Neural cell (in vitro differentiated cells): ENCODE results near the gene C11orf86. TPM values are rescaled to one million over a fixed set of nuclear protein-coding genes. Genes with fewer than 3 reads are reported as not detected.
"Not testable (repeated sequence)": the region's sequence is repeated elsewhere in the genome, so short reads cannot be mapped to it uniquely, and the experiment has no call there.

Experiments
- H2AFZ ChIP-seq: fragments of 200-600, 300-800 bp; sonication (generic), shearing (Covaris generic); 2 replicates; pipeline ENCODE4 v1.6.0; 2014; ENCODE audit warnings: low read depth, mild to moderate bottlenecking, antibody characterized with exemption, low read length, moderate library complexity
- H3F3A ChIP-seq: fragments of 200-600 bp; shearing (Covaris generic); 2 replicates; pipeline ENCODE4 v1.6.1; 2016; ENCODE audit warnings: mild to moderate bottlenecking, moderate library complexity, mixed read lengths, antibody characterized with exemption, low read length; ENCODE audit not compliant: insufficient read depth, poor library complexity, severe bottlenecking
- H3K27ac ChIP-seq: fragments of 200-600, 300-800 bp; sonication (generic), shearing (Covaris generic); 2 replicates; pipeline ENCODE4 v1.5.1; 2014; ENCODE audit warnings: mild to moderate bottlenecking, low read length, moderate library complexity
- H3K27me3 ChIP-seq: fragments of 300-800, 200-600 bp; sonication (generic), shearing (Covaris generic); 2 replicates; pipeline ENCODE4 v1.6.0; 2014; ENCODE audit warnings: mild to moderate bottlenecking, low read depth, low read length, moderate library complexity; ENCODE audit not compliant: insufficient read depth
- H3K36me3 ChIP-seq: fragments of 300-800, 200-600 bp; sonication (generic), shearing (Covaris generic); 2 replicates; pipeline ENCODE4 v1.5.1; 2014; ENCODE audit warnings: mild to moderate bottlenecking, antibody characterized with exemption, low read length, moderate library complexity; ENCODE audit not compliant: insufficient read depth
- H3K4me2 ChIP-seq: fragments of 300-800, 200-600 bp; sonication (generic), shearing (Covaris generic); 2 replicates; pipeline ENCODE4 v1.6.0; 2014; ENCODE audit warnings: mild to moderate bottlenecking, low read length
- H3K4me3 ChIP-seq: fragments of 300-800, 200-600 bp; sonication (generic), shearing (Covaris generic); 2 replicates; pipeline ENCODE4 v1.5.1; 2014; ENCODE audit warnings: mild to moderate bottlenecking, low read length, moderate library complexity
- H3K79me2 ChIP-seq: fragments of 200-600 bp; shearing (Covaris generic); replicated peaks from 2 replicates; pipeline ENCODE4 v1.6.0; 2014; ENCODE audit warnings: mild to moderate bottlenecking, low read length, moderate library complexity; ENCODE audit not compliant: insufficient read depth
- H3K9ac ChIP-seq: fragments of 300-800, 200-600 bp; sonication (generic), shearing (Covaris generic); 2 replicates; pipeline ENCODE4 v1.6.1; 2016; ENCODE audit warnings: mild to moderate bottlenecking, low read length, mixed read lengths
- H3K9me2 ChIP-seq: fragments of 200-600 bp; shearing (Covaris generic); 2 replicates; pipeline ENCODE4 v1.6.1; 2016; ENCODE audit warnings: mild to moderate bottlenecking, low read length, mixed read lengths; ENCODE audit not compliant: insufficient read depth
- H3K9me3 ChIP-seq: fragments of 200-600, 300-800 bp; sonication (generic), shearing (Covaris generic); 2 replicates; pipeline ENCODE4 v1.6.1; 2016; ENCODE audit warnings: mild to moderate bottlenecking, mixed run types, low read length, moderate library complexity, mixed read lengths
- H4K20me1 ChIP-seq: fragments of 200-600 bp; shearing (Covaris generic); 2 replicates; pipeline ENCODE4 v1.6.1; 2016; ENCODE audit warnings: mild to moderate bottlenecking, mixed run types; ENCODE audit not compliant: insufficient read depth
- EP300 ChIP-seq: fragments of 450-650 bp; conservative IDR thresholded peaks from 2 replicates; pipeline ENCODE4 v1.6.1; 2014; ENCODE audit warnings: antibody characterized with exemption, mild to moderate bottlenecking, moderate library complexity; ENCODE audit not compliant: poor library complexity, severe bottlenecking
- EZH2 ChIP-seq: fragments of 200-600, 300-800 bp; shearing (Covaris generic), sonication (generic); IDR thresholded peaks from 2 replicates; pipeline ENCODE4 v1.6.1; 2014; ENCODE audit warnings: antibody characterized with exemption, low read length, borderline replicate concordance, mild to moderate bottlenecking; ENCODE audit not compliant: insufficient read depth, poor library complexity, severe bottlenecking
- MXI1 ChIP-seq: fragments of 450-650 bp; conservative IDR thresholded peaks from 2 replicates; pipeline ENCODE4 v1.6.1; 2014; ENCODE audit warnings: antibody characterized with exemption, mild to moderate bottlenecking; ENCODE audit not compliant: poor library complexity, severe bottlenecking
- POLR2AphosphoS5 ChIP-seq: IDR thresholded peaks from 2 replicates; pipeline ENCODE4 v1.6.1; 2012
- RAD21 ChIP-seq: fragments of 450-650 bp; conservative IDR thresholded peaks from 2 replicates; pipeline ENCODE4 v1.6.1; 2014; ENCODE audit warnings: antibody characterized with exemption, mild to moderate bottlenecking, moderate library complexity
- SMC3 ChIP-seq: fragments of 450-650 bp; conservative IDR thresholded peaks from 2 replicates; pipeline ENCODE4 v1.6.1; 2014; ENCODE audit warnings: antibody characterized with exemption, mild to moderate bottlenecking, moderate library complexity; ENCODE audit not compliant: poor library complexity
- TAF1 ChIP-seq: IDR thresholded peaks from 2 replicates; pipeline ENCODE4 v1.6.1; 2012; ENCODE audit warnings: low read depth
- polyA plus RNA-seq: library from polyadenylated mRNA; depleted of rRNA; stranded (reverse); fragments of >200 nt; gene quantifications from 2 replicates; pipeline ENCODE4 v1.2.3, GENCODE V29; 2014
- TF ChIP-seq, protein P1 (sequence below): fragments of 450-650 bp; IDR thresholded peaks from 2 replicates; pipeline ENCODE4 v1.5.1; 2014; ENCODE audit warnings: antibody characterized with exemption, mild to moderate bottlenecking, moderate library complexity; ENCODE audit not compliant: poor library complexity, severe bottlenecking
- TF ChIP-seq, protein P2 (sequence below): IDR thresholded peaks from 2 replicates; pipeline ENCODE4 v1.6.1; 2012; ENCODE audit warnings: borderline replicate concordance

Gene C11orf86
- polyA plus RNA-seq, 1 donor from 2014 or later: not detected

DNA sequence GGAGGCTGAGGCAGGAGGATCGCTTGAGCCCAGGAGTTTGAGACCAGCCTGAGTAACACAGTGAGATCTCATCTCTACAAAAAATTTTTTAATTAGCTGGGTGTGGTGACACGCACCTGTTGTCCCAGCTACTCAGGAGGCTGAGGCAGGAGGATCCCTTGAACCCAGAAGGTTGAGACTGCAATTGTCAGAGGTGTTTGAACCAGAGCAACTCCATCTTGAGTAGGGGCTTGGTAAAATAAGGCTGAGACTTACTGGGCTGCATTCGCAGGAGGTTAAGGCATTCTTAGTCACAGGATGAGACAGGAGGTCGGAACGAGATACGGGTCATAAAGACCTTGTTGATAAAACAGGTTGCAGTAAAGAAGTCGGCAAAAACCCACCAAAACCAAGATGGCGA lies 30.1 kb downstream of the C11orf86 start:
- H3K79me2 ChIP-seq, H3K27ac ChIP-seq: not testable (repeated sequence)

DNA sequence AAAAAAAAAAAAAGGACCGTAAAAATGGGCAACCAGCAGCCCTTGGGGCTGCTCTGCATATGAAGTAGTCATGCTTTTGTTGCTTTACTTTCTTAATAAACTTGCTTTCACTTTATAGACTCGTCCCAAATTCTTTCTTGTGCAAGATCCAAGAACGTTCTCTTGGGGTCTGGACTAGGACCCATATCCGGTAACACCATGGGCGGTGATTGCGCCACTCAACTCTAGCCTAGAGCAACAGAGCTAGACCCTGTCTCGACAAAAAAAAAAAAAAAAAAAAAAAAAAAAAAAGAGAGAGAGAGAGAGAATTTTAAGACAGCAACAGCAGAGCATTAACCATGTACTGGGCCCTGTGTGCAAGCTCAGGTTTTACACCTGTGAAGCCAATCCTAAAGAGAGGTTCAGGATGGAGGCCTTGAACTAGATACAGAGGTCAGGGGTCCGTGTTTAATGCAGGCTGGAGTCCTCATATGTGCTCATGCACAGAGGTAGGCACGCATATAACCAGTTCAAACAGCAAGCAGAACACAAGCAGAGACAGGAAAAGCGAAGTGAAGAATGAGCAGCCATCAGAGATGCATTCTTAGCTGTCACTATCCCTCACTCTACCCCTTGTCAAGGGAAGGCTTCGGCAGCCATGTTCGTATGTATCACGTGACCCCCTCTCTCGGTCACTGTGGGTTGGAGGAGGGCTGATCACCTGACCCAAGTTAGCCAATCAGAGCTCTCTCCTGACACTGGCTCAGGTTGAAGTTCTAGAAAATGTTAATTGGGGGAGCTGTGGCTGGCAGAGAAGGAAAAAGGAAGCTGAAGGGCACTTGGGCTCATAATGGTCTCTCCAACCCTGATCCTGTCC lies 31.2 kb downstream of the C11orf86 start:
- H3K4me2 ChIP-seq: no peak overlapping the region
- H3K9ac ChIP-seq: peak overlapping the region; percentile 13
- no peaks in the 10 kb centered on the region for H3K27me3 ChIP-seq

More for the DNA sequence above, 30.1 kb downstream of the C11orf86 start:
- H3K9ac ChIP-seq, H2AFZ ChIP-seq, H3K4me2 ChIP-seq, H3K9me2 ChIP-seq, H3K36me3 ChIP-seq, H3K27me3 ChIP-seq, H4K20me1 ChIP-seq, H3F3A ChIP-seq, H3K4me3 ChIP-seq, H3K9me3 ChIP-seq: not testable (repeated sequence)

DNA sequence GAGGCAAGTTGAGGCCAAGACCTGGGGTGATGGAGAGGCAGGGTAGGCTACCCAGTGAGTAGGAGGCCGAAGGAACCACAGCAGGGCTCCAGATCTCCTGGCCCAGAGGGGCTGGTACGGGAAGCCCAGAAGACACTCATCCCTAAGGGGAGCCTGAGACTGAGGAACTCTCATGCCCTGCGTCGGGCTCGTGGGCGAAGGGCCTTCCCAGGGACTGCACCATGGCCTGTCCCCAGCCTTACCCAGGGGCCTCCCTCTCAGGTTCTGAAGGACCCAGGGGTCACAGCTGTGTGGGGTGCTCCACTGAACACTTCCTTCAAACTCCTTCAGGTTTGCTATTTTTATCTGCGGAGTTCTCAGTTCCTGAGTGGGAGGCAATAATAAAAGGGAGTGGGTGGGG lies 32.0 kb downstream of the C11orf86 start:
- Histone ChIP-seq H3K9me3 (no peaks in the 10 kb centered on the region), H4K20me1 (no peaks in the 10 kb centered on the region), H3K27me3 (no peaks in the 10 kb centered on the region), H3K9ac (no peak overlapping the region), H2AFZ (peak overlapping the region; percentile 66), H3K4me3 (peak overlapping the region; percentile 26), H3K27ac (peak overlapping the region; percentile 58), H3K9me2 (no peaks in the 10 kb centered on the region), H3K36me3 (no peaks in the 10 kb centered on the region), H3K4me2 (no peak overlapping the region), H3K79me2 (no peaks in the 10 kb centered on the region), H3F3A (no peaks in the 10 kb centered on the region)
- TF ChIP-seq POLR2AphosphoS5 (no peak), EP300 (no peak), MXI1 (no peak), SMC3 (no peak), TAF1 (no peak), RAD21 (no peak), EZH2 (no peak)
- TF ChIP-seq, protein P1, sequence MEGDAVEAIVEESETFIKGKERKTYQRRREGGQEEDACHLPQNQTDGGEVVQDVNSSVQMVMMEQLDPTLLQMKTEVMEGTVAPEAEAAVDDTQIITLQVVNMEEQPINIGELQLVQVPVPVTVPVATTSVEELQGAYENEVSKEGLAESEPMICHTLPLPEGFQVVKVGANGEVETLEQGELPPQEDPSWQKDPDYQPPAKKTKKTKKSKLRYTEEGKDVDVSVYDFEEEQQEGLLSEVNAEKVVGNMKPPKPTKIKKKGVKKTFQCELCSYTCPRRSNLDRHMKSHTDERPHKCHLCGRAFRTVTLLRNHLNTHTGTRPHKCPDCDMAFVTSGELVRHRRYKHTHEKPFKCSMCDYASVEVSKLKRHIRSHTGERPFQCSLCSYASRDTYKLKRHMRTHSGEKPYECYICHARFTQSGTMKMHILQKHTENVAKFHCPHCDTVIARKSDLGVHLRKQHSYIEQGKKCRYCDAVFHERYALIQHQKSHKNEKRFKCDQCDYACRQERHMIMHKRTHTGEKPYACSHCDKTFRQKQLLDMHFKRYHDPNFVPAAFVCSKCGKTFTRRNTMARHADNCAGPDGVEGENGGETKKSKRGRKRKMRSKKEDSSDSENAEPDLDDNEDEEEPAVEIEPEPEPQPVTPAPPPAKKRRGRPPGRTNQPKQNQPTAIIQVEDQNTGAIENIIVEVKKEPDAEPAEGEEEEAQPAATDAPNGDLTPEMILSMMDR: no peak
- TF ChIP-seq, protein P2, sequence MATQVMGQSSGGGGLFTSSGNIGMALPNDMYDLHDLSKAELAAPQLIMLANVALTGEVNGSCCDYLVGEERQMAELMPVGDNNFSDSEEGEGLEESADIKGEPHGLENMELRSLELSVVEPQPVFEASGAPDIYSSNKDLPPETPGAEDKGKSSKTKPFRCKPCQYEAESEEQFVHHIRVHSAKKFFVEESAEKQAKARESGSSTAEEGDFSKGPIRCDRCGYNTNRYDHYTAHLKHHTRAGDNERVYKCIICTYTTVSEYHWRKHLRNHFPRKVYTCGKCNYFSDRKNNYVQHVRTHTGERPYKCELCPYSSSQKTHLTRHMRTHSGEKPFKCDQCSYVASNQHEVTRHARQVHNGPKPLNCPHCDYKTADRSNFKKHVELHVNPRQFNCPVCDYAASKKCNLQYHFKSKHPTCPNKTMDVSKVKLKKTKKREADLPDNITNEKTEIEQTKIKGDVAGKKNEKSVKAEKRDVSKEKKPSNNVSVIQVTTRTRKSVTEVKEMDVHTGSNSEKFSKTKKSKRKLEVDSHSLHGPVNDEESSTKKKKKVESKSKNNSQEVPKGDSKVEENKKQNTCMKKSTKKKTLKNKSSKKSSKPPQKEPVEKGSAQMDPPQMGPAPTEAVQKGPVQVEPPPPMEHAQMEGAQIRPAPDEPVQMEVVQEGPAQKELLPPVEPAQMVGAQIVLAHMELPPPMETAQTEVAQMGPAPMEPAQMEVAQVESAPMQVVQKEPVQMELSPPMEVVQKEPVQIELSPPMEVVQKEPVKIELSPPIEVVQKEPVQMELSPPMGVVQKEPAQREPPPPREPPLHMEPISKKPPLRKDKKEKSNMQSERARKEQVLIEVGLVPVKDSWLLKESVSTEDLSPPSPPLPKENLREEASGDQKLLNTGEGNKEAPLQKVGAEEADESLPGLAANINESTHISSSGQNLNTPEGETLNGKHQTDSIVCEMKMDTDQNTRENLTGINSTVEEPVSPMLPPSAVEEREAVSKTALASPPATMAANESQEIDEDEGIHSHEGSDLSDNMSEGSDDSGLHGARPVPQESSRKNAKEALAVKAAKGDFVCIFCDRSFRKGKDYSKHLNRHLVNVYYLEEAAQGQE: no peak

More for the DNA sequence above, 31.2 kb downstream of the C11orf86 start:
- Histone ChIP-seq H2AFZ (peak overlapping the region; percentile 66), H3F3A (no peaks in the 10 kb centered on the region), H4K20me1 (no peaks in the 10 kb centered on the region), H3K79me2 (no peaks in the 10 kb centered on the region), H3K9me3 (no peaks in the 10 kb centered on the region), H3K9me2 (no peaks in the 10 kb centered on the region), H3K27ac (peak overlapping the region; percentile 58), H3K36me3 (no peaks in the 10 kb centered on the region), H3K4me3 (peak overlapping the region; percentile 26)
- TF ChIP-seq EZH2 (no peak), TAF1 (no peak), RAD21 (no peak), SMC3 (no peak), EP300 (no peak), MXI1 (no peak)
- TF ChIP-seq, protein P2: no peak
